Osteoblast (primary cell): Measurements from ENCODE around the gene GRAMD1B. TPM values are rescaled to one million over a fixed set of nuclear protein-coding genes. Genes with fewer than 3 reads are reported as not detected.
A peak's percentile ranks its signal among the peaks of the same experiment; 100 is the strongest.

Source experiments
- DNase-seq: peaks from one replicate; pipeline ENCODE4 v3.0.0; 2011; ENCODE audit warnings: low spot score, mixed read lengths; ENCODE audit not compliant: insufficient read length; ENCODE audit errors: missing footprints
- H2AFZ ChIP-seq: 2 replicates; pipeline ENCODE4 v1.6.0; 2011; ENCODE audit warnings: mild to moderate bottlenecking, low read length
- H3K27ac ChIP-seq: 2 replicates; pipeline ENCODE4 v1.5.1; 2011; ENCODE audit warnings: mild to moderate bottlenecking, low read depth, low read length, moderate library complexity
- H3K27me3 ChIP-seq: 2 replicates; pipeline ENCODE4 v1.6.0; 2012; ENCODE audit warnings: mild to moderate bottlenecking, control low read depth, inconsistent platforms, low read length, moderate library complexity; ENCODE audit not compliant: insufficient read depth
- H3K36me3 ChIP-seq: 2 replicates; pipeline ENCODE4 v1.5.1; 2011; ENCODE audit warnings: mild to moderate bottlenecking, low read length, control low read depth, moderate library complexity; ENCODE audit not compliant: insufficient read depth
- H3K4me1 ChIP-seq: 2 replicates; pipeline ENCODE4 v1.5.1; 2011; ENCODE audit warnings: mild to moderate bottlenecking, low read length, control low read depth, moderate library complexity; ENCODE audit not compliant: insufficient read depth
- H3K4me2 ChIP-seq: 2 replicates; pipeline ENCODE4 v1.6.0; 2011; ENCODE audit warnings: mild to moderate bottlenecking, low read length; ENCODE audit not compliant: insufficient read depth
- H3K4me3 ChIP-seq: fragments of 200-600 bp; sonication (generic); 3 replicates; pipeline ENCODE4 v1.5.1; 2012; ENCODE audit warnings: mild to moderate bottlenecking, low read length, inconsistent platforms; ENCODE audit not compliant: insufficient read depth
- H3K79me2 ChIP-seq: 2 replicates; pipeline ENCODE4 v1.6.0; 2012; ENCODE audit warnings: mild to moderate bottlenecking, low read length, control low read depth, inconsistent platforms; ENCODE audit not compliant: insufficient read depth
- H3K9me3 ChIP-seq: 2 replicates; pipeline ENCODE4 v1.5.1; 2011; ENCODE audit warnings: low read depth, low read length, control low read depth
- H4K20me1 ChIP-seq: 2 replicates; pipeline ENCODE4 v1.6.0; 2012; ENCODE audit warnings: mild to moderate bottlenecking, low read length, control low read depth; ENCODE audit not compliant: insufficient read depth
- total RNA-seq: library from RNA; depleted of rRNA; stranded (reverse); fragments of >200 nt; gene quantifications from 2 replicates; pipeline ENCODE4 v1.2.3, GENCODE V29; 2012
- TF ChIP-seq, protein P1 (sequence below): IDR thresholded peaks from 2 replicates; pipeline ENCODE4 v1.5.1; 2011; ENCODE audit warnings: mild to moderate bottlenecking, low read depth, low read length, moderate library complexity; ENCODE audit errors: extremely low read depth

Gene GRAMD1B
- total RNA-seq, 1 donor = 15.2 TPM

DNA sequence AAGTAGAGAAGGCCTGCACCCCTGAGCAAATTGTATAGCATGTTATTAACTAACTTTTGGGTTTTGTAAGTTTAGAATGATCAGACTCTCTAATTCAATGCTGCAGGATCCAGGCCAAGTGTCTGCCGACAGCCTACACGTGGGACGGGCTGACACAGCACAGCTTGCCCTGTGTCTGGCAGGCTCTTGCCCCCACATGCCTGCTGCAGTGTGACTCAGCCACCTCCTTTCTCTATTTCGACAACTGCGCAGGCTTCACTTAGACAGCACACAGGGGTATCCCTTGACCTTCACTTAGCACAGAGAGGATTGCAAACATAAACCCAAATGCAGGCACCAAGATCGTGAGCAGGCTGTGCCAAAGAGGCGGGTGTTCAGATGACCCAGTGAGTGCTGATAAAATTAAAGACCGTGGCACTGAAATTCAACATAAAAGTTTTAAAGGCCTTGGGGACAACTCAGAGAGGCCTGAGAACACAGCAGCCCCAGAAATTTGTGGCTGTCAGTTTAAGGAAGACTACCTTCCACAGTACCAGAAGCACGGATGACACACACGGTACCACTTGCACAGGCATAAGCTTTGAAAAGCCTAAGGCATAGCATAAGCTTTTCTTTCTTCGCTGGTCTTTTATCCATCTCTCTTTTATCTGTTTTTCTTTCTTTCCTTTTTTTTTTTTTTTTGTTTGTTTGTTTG lies 186.6 kb downstream of the GRAMD1B start:
- TF ChIP-seq, protein P1, sequence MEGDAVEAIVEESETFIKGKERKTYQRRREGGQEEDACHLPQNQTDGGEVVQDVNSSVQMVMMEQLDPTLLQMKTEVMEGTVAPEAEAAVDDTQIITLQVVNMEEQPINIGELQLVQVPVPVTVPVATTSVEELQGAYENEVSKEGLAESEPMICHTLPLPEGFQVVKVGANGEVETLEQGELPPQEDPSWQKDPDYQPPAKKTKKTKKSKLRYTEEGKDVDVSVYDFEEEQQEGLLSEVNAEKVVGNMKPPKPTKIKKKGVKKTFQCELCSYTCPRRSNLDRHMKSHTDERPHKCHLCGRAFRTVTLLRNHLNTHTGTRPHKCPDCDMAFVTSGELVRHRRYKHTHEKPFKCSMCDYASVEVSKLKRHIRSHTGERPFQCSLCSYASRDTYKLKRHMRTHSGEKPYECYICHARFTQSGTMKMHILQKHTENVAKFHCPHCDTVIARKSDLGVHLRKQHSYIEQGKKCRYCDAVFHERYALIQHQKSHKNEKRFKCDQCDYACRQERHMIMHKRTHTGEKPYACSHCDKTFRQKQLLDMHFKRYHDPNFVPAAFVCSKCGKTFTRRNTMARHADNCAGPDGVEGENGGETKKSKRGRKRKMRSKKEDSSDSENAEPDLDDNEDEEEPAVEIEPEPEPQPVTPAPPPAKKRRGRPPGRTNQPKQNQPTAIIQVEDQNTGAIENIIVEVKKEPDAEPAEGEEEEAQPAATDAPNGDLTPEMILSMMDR = no peak
- peaks cover 13% of the 10 kb centered on the region for H3K4me1 ChIP-seq
- H3K9me3 ChIP-seq = no peaks in the 10 kb centered on the region
- H3K79me2 ChIP-seq = no peaks in the 10 kb centered on the region
- no peak overlapping the region for H2AFZ ChIP-seq
- H3K36me3 ChIP-seq = peaks cover 60% of the 10 kb centered on the region
- H3K4me2 ChIP-seq = peak overlapping the region; percentile 23
- H3K4me3 ChIP-seq = no peak overlapping the region
- peak overlapping the region; percentile 31 for H3K27ac ChIP-seq
- no peaks in the 10 kb centered on the region for H4K20me1 ChIP-seq
- no peaks in the 10 kb centered on the region for H3K27me3 ChIP-seq
- peak; percentile 94 for DNase-seq

DNA sequence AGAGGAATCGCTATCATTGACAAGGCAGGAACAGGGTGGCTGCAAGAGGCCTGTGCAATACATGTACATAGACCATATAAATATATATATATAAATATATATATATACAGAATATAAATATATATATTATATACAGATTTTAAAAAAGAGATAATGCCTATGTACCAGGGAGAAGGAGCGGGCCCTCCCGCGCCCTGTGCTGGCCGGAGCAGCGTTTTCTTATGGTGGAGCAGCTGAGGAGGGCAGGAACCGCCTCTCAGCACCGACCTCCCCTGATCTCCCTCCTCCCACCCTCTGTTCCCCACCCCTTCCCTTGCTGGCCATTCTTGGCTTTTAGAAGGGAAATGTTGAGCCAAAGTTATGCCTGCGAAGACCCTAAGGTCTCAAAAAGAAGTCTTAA lies 192.5 kb downstream of the GRAMD1B start:
- Histone ChIP-seq H4K20me1 (no peaks in the 10 kb centered on the region), H3K27me3 (no peaks in the 10 kb centered on the region), H3K4me1 (no peaks in the 10 kb centered on the region), H3K4me2 (no peak overlapping the region), H2AFZ (no peak overlapping the region), H3K79me2 (no peaks in the 10 kb centered on the region), H3K9me3 (no peaks in the 10 kb centered on the region), H3K4me3 (no peak overlapping the region), H3K27ac (no peak overlapping the region), H3K36me3 (peaks cover 36% of the 10 kb centered on the region)
- TF ChIP-seq, protein P1 = no peak
- DNase-seq = no peak

DNA sequence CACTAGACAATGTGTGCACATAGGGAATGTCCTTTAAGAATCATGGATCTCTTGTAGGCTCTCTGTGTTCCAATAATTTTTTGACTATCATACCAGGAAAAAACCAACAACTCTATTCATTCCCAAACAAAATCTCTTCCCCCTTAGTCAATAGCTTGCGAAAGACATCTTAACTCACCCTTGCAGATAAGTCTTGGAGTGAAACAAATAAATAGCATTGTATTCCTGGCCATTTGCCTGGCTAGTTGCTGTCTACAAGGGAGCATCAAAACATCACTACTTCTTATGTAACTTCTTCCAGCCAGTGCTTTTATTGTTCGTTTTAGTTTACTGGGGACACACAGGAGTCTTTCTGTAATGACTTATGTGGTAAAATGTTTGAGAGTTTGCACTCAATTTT lies 194.9 kb downstream of the GRAMD1B start:
- no peaks in the 10 kb centered on the region for H3K9me3 ChIP-seq
- no peak overlapping the region for H3K4me3 ChIP-seq
- no peaks in the 10 kb centered on the region for H3K79me2 ChIP-seq
- H3K27ac ChIP-seq = no peak overlapping the region
- H2AFZ ChIP-seq = no peak overlapping the region
- peaks cover 20% of the 10 kb centered on the region for H3K36me3 ChIP-seq
- no peak overlapping the region for H3K4me2 ChIP-seq
- no peak for DNase-seq
- H3K27me3 ChIP-seq = no peaks in the 10 kb centered on the region
- H4K20me1 ChIP-seq = no peaks in the 10 kb centered on the region
- H3K4me1 ChIP-seq = peaks cover 5% of the 10 kb centered on the region
- TF ChIP-seq, protein P1 = no peak

DNA sequence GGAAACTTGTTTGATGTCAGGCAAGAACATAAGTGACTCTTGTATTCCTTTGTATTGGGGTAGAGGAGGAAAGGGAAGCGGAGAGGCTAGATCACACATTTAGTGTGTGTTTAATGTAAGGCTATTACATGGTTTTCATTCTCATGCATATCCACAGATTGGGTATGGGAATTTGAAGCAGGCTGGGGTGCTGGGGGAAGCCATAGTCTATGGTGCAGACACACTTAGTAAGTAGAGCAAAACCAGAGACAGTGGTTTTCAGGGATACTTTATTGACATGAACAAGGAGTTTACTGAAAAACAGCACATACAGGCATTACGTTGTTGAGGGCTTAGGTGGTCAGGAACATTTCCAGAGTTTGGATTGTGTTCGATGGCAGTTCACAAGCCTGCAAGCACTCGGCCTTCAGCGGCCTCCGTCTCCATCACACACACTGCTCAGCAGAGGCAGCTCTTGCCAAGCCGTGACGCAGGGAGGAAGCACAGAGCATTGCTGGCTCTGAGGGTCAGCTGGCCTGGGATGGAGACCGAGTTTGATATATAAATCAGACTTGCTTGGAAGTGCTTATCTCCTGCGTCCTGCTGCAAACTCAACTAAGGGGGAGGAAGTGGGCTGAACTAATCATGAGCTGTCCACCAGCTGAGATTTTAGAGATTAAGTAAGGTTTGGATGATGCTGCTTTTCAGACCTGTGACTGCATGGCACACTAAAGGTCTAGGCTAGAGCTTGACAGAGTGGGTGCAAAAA lies 199.0 kb downstream of the GRAMD1B start:
- TF ChIP-seq, protein P1 = no peak
- Histone ChIP-seq H3K27me3 (peaks cover 6% of the 10 kb centered on the region), H3K36me3 (peaks cover 4% of the 10 kb centered on the region), H3K9me3 (no peaks in the 10 kb centered on the region), H2AFZ (no peak overlapping the region), H3K4me2 (no peak overlapping the region), H3K4me3 (no peak overlapping the region), H3K4me1 (peaks cover 5% of the 10 kb centered on the region), H3K27ac (no peak overlapping the region), H3K79me2 (no peaks in the 10 kb centered on the region), H4K20me1 (no peaks in the 10 kb centered on the region)
- no peak for DNase-seq
